Large intestine (tissue), 3 donors: Measurements from ENCODE around the gene ZNF17. TPM values are rescaled to one million over a fixed set of nuclear protein-coding genes. Genes with fewer than 3 reads are reported as not detected.

Experiments
- DNase-seq, 2 donors: peaks; one replicate each; pipeline versions ENCODE4 v3.0.0 to v3.0.0-alpha.2; 2013
- H3K27ac ChIP-seq: one replicate; pipeline ENCODE4 v1.5.1; 2013; ENCODE audit warnings: low read length
- H3K27me3 ChIP-seq: 2 replicates; pipeline ENCODE4 v1.6.1; 2013; ENCODE audit warnings: low read length; ENCODE audit not compliant: control insufficient read depth, insufficient read depth
- H3K36me3 ChIP-seq: 2 replicates; pipeline ENCODE4 v1.6.1; 2013; ENCODE audit warnings: low read length; ENCODE audit not compliant: control insufficient read depth, insufficient read depth
- H3K4me1 ChIP-seq: one replicate; pipeline ENCODE4 v1.6.1; 2013; ENCODE audit warnings: low read length; ENCODE audit not compliant: control insufficient read depth, insufficient read depth
- H3K4me3 ChIP-seq: one replicate; pipeline ENCODE4 v1.5.1; 2013; ENCODE audit warnings: low read length
- H3K9me3 ChIP-seq: one replicate; pipeline ENCODE4 v1.6.1; 2013; ENCODE audit warnings: mild to moderate bottlenecking, low read depth, low read length, moderate library complexity; ENCODE audit not compliant: control insufficient read depth
- WGBS: methylation state at CpG from one replicate; pipeline ENCODE4 v1.1.5; 2013; ENCODE audit warnings: low lambda C conversion rate; ENCODE audit not compliant: insufficient coverage; 5-methylcytosine and 5-hydroxymethylcytosine counted together
- polyA plus RNA-seq: library from polyadenylated mRNA; unstranded; fragments of 120-200 nt; gene quantifications from one replicate; pipeline ENCODE4 v1.2.1, GENCODE V29; 2013

ZNF17 gene
- polyA plus RNA-seq, 1 donor = 8.9 TPM

DNA sequence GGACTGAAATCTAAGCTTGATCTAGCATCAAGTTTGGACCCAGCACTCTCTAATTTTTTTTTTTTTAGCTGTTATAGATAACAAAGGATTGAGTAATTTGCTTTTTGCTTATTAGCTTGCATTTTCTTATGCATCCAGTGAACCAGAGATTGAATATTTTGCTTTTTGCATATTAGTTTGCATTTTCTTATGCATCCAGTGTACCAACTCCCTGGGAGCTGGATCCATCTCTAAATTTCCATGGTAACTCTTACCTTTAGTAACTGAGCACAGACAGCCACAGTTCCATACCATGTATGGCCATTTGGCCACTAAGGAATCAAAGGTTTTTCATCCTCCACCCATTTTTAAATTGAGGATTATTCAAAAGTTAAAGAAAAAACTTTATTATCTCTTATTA lies 30.0 kb upstream of the ZNF17 start:
- Histone ChIP-seq H3K36me3 (peaks cover 15% of the 10 kb centered on the region), H3K9me3 (peaks cover 6% of the 10 kb centered on the region)

DNA sequence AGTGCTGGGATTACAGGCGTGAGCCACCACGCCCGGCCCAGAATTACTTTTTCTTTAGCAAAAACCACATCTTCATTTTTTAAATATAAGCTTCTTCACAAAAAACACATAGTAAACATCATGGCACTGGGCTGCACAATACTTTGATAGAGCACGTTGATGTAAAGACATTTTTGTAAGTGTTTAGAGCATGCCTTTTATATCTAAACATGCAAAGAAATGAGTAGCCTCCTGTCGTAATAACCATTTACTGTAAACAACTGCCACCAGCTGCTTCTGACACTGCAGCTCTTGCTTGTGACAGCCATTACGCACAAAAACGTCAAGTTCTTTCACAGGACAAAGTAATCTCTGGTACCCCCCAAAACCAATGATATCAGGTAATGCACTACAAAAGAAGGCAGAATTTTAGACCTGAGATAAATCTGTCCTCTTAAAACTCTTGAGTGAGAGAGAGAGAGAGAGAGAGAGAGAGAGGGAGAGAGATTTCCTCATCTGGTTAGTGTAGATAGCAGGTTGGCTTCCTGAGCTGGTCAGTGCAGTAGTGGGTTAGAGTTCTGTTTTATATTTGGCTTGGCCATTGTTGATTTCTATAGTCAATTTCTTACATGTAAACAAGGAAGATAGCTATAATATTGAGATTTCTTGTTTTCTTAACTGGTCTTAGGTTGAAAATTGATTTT lies 28.0 kb upstream of the ZNF17 start:
- no CpG with 5 or more reads among the region's 7 CpGs for WGBS

More for the DNA sequence above, 30.0 kb upstream of the ZNF17 start:
- no peak overlapping the region for H3K4me3 ChIP-seq
- no peaks in the 10 kb centered on the region for H3K4me1 ChIP-seq
- DNase-seq = no peak
- H3K27ac ChIP-seq = no peak overlapping the region
- H3K27me3 ChIP-seq = no peaks in the 10 kb centered on the region

DNA sequence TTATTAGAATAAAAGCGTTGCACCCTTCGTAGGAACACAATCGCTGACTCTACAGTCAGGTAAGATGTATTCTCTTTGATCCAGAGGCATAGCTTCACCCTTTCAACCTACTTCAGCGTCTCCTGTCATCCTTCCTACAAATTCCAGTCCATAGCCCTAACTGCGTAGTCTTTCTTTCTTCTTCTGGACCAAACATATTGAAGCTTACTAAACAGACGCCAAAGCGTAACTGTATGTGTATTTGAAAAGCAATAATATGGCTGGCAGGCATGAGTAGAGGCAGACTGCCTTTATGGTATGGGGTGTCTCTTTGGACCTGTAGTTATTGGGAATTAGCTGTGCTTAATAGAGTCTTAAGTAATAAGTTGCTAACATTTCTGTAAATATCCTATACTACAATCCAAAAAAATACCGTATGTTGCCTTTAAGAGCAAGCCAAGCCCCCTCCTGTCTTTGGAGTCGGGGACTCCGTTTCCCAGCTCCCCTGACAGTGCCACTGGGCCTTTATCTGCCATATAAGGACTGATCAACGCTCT lies 21.7 kb upstream of the ZNF17 start:
- Histone ChIP-seq H3K4me1 (peaks cover 7% of the 10 kb centered on the region), H3K9me3 (peaks cover 6% of the 10 kb centered on the region), H3K27ac (peak overlapping the region; percentile 99), H3K27me3 (no peaks in the 10 kb centered on the region), H3K36me3 (peaks cover 12% of the 10 kb centered on the region), H3K4me3 (peak overlapping the region; percentile 100)
- WGBS = 85% methylated on average over 3 of the region's 11 CpGs
- DNase-seq = no peak

More for the DNA sequence above, 28.0 kb upstream of the ZNF17 start:
- Histone ChIP-seq H3K27me3 (no peaks in the 10 kb centered on the region), H3K9me3 (peaks cover 5% of the 10 kb centered on the region), H3K4me3 (no peak overlapping the region), H3K27ac (no peak overlapping the region), H3K36me3 (peaks cover 3% of the 10 kb centered on the region), H3K4me1 (no peaks in the 10 kb centered on the region)
- DNase-seq = no peak

DNA sequence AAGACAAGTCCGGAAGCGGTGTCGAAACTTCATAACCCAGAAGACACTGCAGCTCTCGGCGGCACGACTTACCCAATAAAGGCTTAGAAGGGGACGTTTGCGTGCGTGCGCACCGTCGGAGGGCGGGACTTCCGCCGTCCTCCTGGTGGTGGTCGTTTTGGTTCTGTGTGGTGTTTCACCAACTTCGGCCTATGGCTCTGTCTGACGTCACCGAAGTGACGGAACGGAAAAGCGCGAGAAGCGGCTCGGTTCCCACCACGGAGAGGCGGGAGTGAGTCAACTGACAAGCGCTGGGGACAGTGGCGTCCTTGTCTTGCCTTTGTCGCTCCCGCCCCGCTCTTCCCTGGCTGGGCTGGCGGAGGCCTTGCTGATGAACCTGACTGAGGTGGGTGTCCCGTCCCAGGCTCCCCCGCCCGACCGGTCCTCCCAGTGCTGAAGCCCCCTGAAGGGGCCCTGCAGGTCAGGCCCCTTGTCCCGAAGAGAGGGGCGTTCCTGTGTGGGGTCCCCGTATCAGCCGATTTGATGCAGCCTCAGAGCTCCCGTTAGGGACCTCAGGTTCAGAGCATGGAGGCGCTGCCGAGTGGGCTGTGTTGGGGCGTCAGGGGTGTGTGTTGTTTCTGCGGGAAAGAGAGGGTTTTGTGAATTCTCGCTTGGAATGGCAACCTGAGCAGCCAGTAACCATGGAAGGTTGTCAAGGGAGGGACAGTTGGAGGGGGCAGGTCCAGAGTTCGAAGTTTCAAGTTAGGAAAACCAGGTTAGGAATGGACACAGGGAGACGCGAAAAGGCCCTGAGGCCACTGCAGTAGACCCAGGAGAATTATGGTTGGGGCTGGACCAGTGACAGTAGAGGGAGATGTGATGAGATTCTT lies 21.0 kb upstream of the ZNF17 start, which contains the start of gene ZNF548:
TSS of gene ZNF548 (plus strand) at position 125 of the 869 bp plus-strand sequence. CDS start at position 371, 246 bp downstream.
- no peaks in the 10 kb centered on the region for H3K27me3 ChIP-seq
- DNase-seq = peak; percentile 98

DNA sequence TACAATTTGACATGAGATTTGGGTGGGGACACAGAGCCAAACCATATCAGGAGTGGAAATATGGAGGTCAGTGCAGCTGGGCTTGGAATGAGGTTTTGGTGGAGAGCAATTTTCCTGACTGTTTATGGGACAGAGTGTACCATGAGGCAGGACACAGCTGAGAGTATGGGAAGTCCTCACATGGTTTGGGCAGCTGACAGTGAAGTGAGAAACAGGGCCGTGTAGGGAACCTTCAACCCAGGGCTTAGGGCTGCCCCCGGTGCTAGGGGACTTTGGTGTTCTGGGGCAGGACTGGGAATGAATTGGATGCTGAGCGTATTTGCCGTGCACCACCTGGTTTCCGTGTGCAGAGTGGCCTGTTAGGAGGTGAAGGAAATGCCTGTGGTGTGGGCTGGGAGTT lies 15.3 kb upstream of the ZNF17 start:
- 60% methylated on average over 1 of the region's 5 CpGs for WGBS
- H3K9me3 ChIP-seq = peaks cover 13% of the 10 kb centered on the region
- H3K4me3 ChIP-seq = no peak overlapping the region
- no peaks in the 10 kb centered on the region for H3K27me3 ChIP-seq
- peaks cover 5% of the 10 kb centered on the region for H3K4me1 ChIP-seq
- DNase-seq = no peak
- H3K36me3 ChIP-seq = peaks cover 58% of the 10 kb centered on the region
- H3K27ac ChIP-seq = no peak overlapping the region

More for the DNA sequence above, 21.0 kb upstream of the ZNF17 start, which contains the start of gene ZNF548:
- H3K36me3 ChIP-seq = peaks cover 15% of the 10 kb centered on the region
- WGBS = no CpG with 5 or more reads among the region's 50 CpGs
- peaks cover 7% of the 10 kb centered on the region for H3K4me1 ChIP-seq
- peak within 1 kb of the TSS; percentile 100 for H3K4me3 ChIP-seq
- peaks cover 9% of the 10 kb centered on the region for H3K9me3 ChIP-seq
- peak within 1 kb of the TSS; percentile 99 for H3K27ac ChIP-seq

DNA sequence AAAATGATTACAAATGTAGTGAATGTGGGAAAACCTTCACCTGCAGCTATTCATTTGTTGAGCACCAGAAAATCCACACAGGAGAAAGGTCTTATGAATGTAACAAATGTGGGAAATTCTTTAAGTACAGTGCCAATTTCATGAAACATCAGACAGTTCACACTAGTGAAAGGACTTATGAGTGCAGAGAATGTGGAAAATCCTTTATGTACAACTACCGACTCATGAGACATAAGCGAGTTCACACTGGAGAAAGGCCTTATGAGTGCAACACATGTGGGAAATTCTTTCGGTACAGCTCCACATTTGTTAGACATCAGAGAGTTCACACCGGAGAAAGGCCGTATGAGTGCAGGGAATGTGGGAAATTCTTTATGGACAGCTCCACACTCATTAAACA lies 12.1 kb upstream of the ZNF17 start:
- Histone ChIP-seq H3K27ac (no peak overlapping the region), H3K4me1 (no peaks in the 10 kb centered on the region), H3K36me3 (peaks cover 50% of the 10 kb centered on the region), H3K4me3 (no peak overlapping the region), H3K9me3 (peaks cover 20% of the 10 kb centered on the region), H3K27me3 (no peaks in the 10 kb centered on the region)
- no CpG with 5 or more reads among the region's 5 CpGs for WGBS
- no peak for DNase-seq

DNA sequence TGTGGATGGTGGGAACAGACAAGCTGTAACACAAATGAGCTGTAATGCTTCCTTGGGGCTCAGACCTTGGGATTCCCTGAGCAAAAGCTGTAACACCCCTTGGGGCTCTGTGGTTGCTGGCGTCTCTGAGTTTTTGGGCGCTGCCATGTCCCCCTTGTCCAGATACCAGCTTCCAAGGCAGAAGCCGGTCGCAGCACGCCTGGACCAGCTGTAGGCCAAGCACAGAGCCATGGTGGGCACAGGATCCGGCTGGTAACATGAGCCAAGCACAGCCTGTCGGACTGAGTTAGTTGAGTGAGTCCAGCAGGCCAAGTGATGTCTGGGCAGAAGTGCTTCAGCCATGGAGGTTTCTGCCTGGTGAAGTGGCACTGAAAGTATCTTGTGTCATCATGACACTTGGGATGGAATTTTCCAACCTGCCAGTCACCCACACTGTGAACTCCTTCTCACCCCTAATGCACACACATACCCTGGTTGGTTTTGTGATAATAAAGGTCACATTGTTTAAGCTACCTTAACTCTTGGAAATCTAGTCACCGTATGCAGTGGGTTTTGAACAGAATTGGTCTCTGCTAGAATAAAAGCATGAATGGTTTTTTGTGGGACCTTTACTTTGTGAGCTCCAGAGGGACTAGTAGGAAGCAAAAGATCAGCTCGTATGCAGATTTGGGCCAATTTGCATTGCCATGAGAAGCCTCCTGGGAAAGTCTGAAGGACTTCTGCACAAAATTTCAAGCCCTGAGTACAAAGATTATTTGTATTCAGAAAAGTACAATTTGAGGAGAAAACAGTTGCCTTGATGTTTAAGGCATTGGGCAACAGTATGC lies 7.0 kb upstream of the ZNF17 start:
- no peak for DNase-seq
- Histone ChIP-seq H3K27me3 (no peaks in the 10 kb centered on the region), H3K36me3 (peaks cover 8% of the 10 kb centered on the region), H3K4me1 (no peaks in the 10 kb centered on the region), H3K9me3 (peaks cover 13% of the 10 kb centered on the region), H3K27ac (no peak overlapping the region), H3K4me3 (no peak overlapping the region)
- no CpG with 5 or more reads among the region's 9 CpGs for WGBS

DNA sequence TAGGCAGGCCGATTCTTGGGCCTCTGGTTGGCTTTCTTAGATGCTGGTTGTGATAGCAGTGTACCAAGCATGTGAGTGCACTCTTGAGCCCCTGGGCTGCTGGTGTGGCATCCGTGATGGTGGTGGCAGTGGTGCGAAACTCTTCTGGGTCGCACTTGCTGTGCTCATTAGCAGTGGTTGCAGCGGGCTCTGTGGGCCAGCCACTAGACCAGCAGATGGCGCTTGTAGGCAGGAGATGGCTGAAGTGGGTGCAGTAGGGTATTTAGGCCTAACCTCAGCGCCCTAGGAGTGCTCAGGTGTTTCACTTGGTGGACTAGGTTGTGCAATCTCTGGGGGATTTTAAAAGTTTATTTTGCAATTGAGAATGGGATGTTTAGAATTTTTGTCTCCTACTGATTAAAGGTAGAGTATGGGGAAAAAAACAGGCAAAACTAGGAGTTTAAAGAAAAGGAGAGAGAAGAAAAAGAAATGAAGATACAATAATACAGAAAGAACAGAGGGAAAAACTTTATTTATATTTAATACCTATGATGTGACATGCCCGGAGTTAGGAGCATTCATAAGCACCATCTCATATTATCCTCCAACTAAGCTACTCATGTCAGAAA lies 4.3 kb upstream of the ZNF17 start:
- H3K9me3 ChIP-seq = peaks cover 7% of the 10 kb centered on the region
- no CpG with 5 or more reads among the region's 8 CpGs for WGBS
- peaks cover 4% of the 10 kb centered on the region for H3K4me1 ChIP-seq
- H3K36me3 ChIP-seq = no peaks in the 10 kb centered on the region
- H3K4me3 ChIP-seq = no peak overlapping the region
- no peak overlapping the region for H3K27ac ChIP-seq
- DNase-seq = peak; percentile 58 to 68
- H3K27me3 ChIP-seq = no peaks in the 10 kb centered on the region

- H3K9me3 ChIP-seq = peaks cover 6% of the 10 kb centered on the region
- no peaks in the 10 kb centered on the region for H3K27me3 ChIP-seq
- WGBS = no CpG with 5 or more reads among the region's 4 CpGs
- no peak overlapping the region for H3K27ac ChIP-seq
- no peaks in the 10 kb centered on the region for H3K4me1 ChIP-seq
- no peak overlapping the region for H3K4me3 ChIP-seq
- no peak for DNase-seq
- H3K36me3 ChIP-seq = peaks cover 56% of the 10 kb centered on the region
Observed at GRCh38 chr19:57419439-57419838, 8.5 kb downstream of the ZNF17 start.
